ENCODE results near the gene DBF4. TPM values are rescaled to one million over a fixed set of nuclear protein-coding genes. Genes with fewer than 3 reads are reported as not detected.

The DBF4 gene
- 21.8 TPM for total RNA-seq

GRCh38 chr7:87876040-87876868, at the start of gene DBF4, which contains the start of gene SLC25A40:
Gene DBF4 (plus strand): TSS chr7:87876493. CDS start chr7:87876733, 240 bp downstream.
Gene SLC25A40 (minus strand): TSS chr7:87876360. CDS start chr7:87858727, 17,633 bp downstream.

GRCh38 chr7:87933953-87934698, 57.8 kb downstream of the DBF4 start, which contains the start of gene ADAM22:
Gene ADAM22 (plus strand): TSS chr7:87934251. CDS start chr7:87934466, 215 bp downstream.

Other genes starting within 250 kb of the DBF4 start
- 3.1 TPM for gene RUNDC3B, start 248.1 kb upstream of the DBF4 start, total RNA-seq
- 19.3 TPM for gene SLC25A40, start 133 bp upstream of the DBF4 start, total RNA-seq
- gene ADAM22, start 57.8 kb downstream of the DBF4 start, total RNA-seq: 18.6 TPM

Data from metanephros (tissue), 1 donor.